Posterior cingulate gyrus (tissue), 11 donors: Measurements from ENCODE around the gene ASAP2.

Experiments
- DNase-seq, 10 donors: peaks; one replicate each; pipeline versions ENCODE4 v3.0.0 to v3.0.0-alpha.2; 2020 to 2021; ENCODE audit warnings: mixed read lengths in 3 of 10
- intact Hi-C: fragments of 100-400 bp; cut with DNase I; formaldehyde crosslinking; loops from one replicate; pipeline ENCODE4 v1.15.1; 2023

Gene ASAP2

GRCh38 chr2:9178904-9179571 is 27.6 kb upstream of the ASAP2 start:
- intact Hi-C loops = no loop called here
- DNase-seq = peak in 8 of 10 donors; percentile 18 to 92 (median 39)

GRCh38 chr2:9179572-9180201 is 26.9 kb upstream of the ASAP2 start:
- intact Hi-C loops = no loop called here
- no peak for DNase-seq

- DNase-seq = no peak
These were observed 22.3 kb upstream of the ASAP2 start for GRCh38 chr2:9184361-9184760.

GRCh38 chr2:9187620-9188214 is 18.9 kb upstream of the ASAP2 start:
- DNase-seq = no peak
- intact Hi-C loops = no loop called here

More at GRCh38 chr2:9184361-9184760, 22.3 kb upstream of the ASAP2 start:
- intact Hi-C loops = no loop called here

GRCh38 chr2:9188823-9189222 is 17.8 kb upstream of the ASAP2 start:
- intact Hi-C loops = no loop called here
- no peak for DNase-seq

- DNase-seq = no peak
- intact Hi-C loops = no loop called here
These were observed 16.7 kb upstream of the ASAP2 start for GRCh38 chr2:9189901-9190300.

GRCh38 chr2:9191041-9191481 is 15.6 kb upstream of the ASAP2 start:
- intact Hi-C loops = no loop called here
- peak in 7 of 10 donors; percentile 24 to 89 (median 55) for DNase-seq

- intact Hi-C loops = no loop called here
- DNase-seq = no peak
These were observed 13.9 kb upstream of the ASAP2 start for GRCh38 chr2:9192712-9193111.

GRCh38 chr2:9194352-9194751 is 12.3 kb upstream of the ASAP2 start:
- DNase-seq = no peak
- intact Hi-C loops = no loop called here

GRCh38 chr2:9196637-9197036 is 10.0 kb upstream of the ASAP2 start:
- intact Hi-C loops = no loop called here
- no peak for DNase-seq

- no peak for DNase-seq
- intact Hi-C loops = no loop called here
These were observed 8.7 kb upstream of the ASAP2 start for GRCh38 chr2:9197916-9198315.

GRCh38 chr2:9199716-9200632 is 6.6 kb upstream of the ASAP2 start:
- no peak for DNase-seq
- intact Hi-C loops = loop anchor here (10.0 kb wide), 2 partner anchors 55 to 225 kb away; partner anchors contain the start of genes CPSF3 and ITGB1BP1

- intact Hi-C loops = loop anchor here (10.0 kb wide), 2 partner anchors 56 to 224 kb away; partner anchors contain the start of genes CPSF3 and ITGB1BP1
- no peak for DNase-seq
These were observed 6.0 kb upstream of the ASAP2 start for GRCh38 chr2:9200633-9201015.

GRCh38 chr2:9201185-9201891 is 5.3 kb upstream of the ASAP2 start:
- no peak for DNase-seq
- intact Hi-C loops = loop anchor here (10.0 kb wide), 2 partner anchors 57 to 223 kb away; partner anchors contain the start of genes CPSF3 and ITGB1BP1

GRCh38 chr2:9203006-9203405 is 3.6 kb upstream of the ASAP2 start:
- intact Hi-C loops = loop anchor here (10.0 kb wide), 2 partner anchors 58 to 222 kb away; partner anchors contain the start of genes CPSF3 and ITGB1BP1
- DNase-seq = no peak

- intact Hi-C loops = loop anchor here (10.0 kb wide), 2 partner anchors 59 to 221 kb away; partner anchors contain the start of genes CPSF3 and ITGB1BP1
- DNase-seq = no peak
These were observed 2.7 kb upstream of the ASAP2 start for GRCh38 chr2:9203876-9204275.

GRCh38 chr2:9204939-9205338 is 1.7 kb upstream of the ASAP2 start:
- intact Hi-C loops = loop anchor here (5.0 to 10.0 kb wide), 3 partner anchors 52 to 220 kb away; partner anchors contain the start of genes CPSF3 and ITGB1BP1
- DNase-seq = no peak

GRCh38 chr2:9205486-9205885 is 1.1 kb upstream of the ASAP2 start:
- DNase-seq = no peak
- intact Hi-C loops = loop anchor here (5.0 to 10.0 kb wide), 3 partner anchors 52 to 219 kb away; partner anchors contain the start of genes CPSF3 and ITGB1BP1

- intact Hi-C loops = loop anchor here (5.0 to 10.0 kb wide), 3 partner anchors 50 to 218 kb away; partner anchors contain the start of genes CPSF3 and ITGB1BP1
- peak in 5 of 10 donors; percentile 38 to 89 (median 83) for DNase-seq
These were observed 504 bp downstream of the ASAP2 start for GRCh38 chr2:9206991-9207640.
